ENCODE results near the gene RNF213. TPM values are rescaled to one million over a fixed set of nuclear protein-coding genes. Genes with fewer than 3 reads are reported as not detected.

The RNF213 gene
- total RNA-seq, 1 experiment from 2014 or later: 70.5 TPM

DNA sequence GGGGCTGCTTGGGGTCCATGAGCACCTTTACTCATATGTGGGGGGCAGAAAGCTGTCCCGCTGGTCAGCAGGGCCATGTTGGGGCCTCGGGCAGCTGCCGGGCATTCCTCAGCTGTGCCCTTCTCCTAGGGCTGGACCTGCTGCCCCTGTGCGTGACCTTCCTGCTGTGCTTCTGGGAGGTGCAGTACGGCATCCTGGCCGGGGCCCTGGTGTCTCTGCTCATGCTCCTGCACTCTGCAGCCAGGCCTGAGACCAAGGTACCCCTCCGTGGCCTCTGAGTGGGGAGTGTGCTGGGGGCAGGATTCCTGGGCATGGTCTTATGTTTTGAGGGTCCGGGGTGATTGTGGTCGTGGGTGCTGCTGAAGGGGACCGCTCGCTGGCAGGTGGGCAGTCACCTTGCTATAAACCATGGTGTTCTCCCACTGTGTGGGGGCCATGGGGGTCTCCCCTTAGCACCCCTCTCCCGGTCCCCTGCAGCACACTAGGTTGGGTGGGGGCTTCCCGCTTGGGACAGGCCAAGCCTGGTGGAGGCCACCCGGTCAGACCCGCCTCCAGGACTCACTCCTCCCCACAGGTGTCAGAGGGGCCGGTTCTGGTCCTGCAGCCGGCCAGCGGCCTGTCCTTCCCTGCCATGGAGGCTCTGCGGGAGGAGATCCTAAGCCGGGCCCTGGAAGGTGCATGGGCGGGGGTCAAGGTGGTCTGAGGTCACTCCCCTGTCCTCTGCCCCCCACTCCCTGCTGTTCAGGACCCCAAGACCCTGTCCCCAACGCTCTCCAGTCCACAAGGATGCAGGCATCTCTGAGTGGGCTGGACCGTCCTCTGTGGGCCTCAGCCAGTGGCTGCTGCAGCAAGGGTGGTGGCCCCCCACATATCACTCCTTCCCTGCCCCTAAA is 12.4 kb upstream of the RNF213 start:
- no peak overlapping the region for H3K4me3 Mint-ChIP-seq
- H3K4me1 Mint-ChIP-seq: no peaks in the 10 kb centered on the region
- no peak overlapping the region for H3K27ac Mint-ChIP-seq
- POLR2A ChIA-PET: no interaction called here
- CTCF ChIA-PET: interaction anchor here (0.8 kb wide), 1 partner anchor 113 kb away, joined by 3 read pairs; no protein-coding TSS in a partner anchor
- H3K36me3 Mint-ChIP-seq: peaks cover 11% of the 10 kb centered on the region
- TF ChIP-seq, protein P1, sequence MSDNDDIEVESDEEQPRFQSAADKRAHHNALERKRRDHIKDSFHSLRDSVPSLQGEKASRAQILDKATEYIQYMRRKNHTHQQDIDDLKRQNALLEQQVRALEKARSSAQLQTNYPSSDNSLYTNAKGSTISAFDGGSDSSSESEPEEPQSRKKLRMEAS (CRISPR knock-in tag; IDR thresholded peaks at IDR 0.05): no peak
- no peak for TF ChIP-seq NR3C1 (CRISPR knock-in tag; conservative IDR thresholded peaks at IDR 0.05; ENCODE audit: low read depth)
- no peak for TF ChIP-seq SOX15 (CRISPR knock-in tag; IDR thresholded peaks at IDR 0.05)
- no peak for TF ChIP-seq CREM (CRISPR knock-in tag; IDR thresholded peaks at IDR 0.05)
- no peak for TF ChIP-seq OVOL2 (CRISPR knock-in tag; IDR thresholded peaks at IDR 0.05; ENCODE audit: borderline replicate concordance)
- TF ChIP-seq JUN (CRISPR knock-in tag; IDR thresholded peaks at IDR 0.05): no peak
- TF ChIP-seq EMX1 (CRISPR knock-in tag; IDR thresholded peaks at IDR 0.05): no peak
- TF ChIP-seq CREB1 (CRISPR knock-in tag; IDR thresholded peaks at IDR 0.05): no peak
- TF ChIP-seq, protein P2, sequence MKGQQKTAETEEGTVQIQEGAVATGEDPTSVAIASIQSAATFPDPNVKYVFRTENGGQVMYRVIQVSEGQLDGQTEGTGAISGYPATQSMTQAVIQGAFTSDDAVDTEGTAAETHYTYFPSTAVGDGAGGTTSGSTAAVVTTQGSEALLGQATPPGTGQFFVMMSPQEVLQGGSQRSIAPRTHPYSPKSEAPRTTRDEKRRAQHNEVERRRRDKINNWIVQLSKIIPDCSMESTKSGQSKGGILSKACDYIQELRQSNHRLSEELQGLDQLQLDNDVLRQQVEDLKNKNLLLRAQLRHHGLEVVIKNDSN (CRISPR knock-in tag; IDR thresholded peaks at IDR 0.05): no peak
- TF ChIP-seq, protein P3, sequence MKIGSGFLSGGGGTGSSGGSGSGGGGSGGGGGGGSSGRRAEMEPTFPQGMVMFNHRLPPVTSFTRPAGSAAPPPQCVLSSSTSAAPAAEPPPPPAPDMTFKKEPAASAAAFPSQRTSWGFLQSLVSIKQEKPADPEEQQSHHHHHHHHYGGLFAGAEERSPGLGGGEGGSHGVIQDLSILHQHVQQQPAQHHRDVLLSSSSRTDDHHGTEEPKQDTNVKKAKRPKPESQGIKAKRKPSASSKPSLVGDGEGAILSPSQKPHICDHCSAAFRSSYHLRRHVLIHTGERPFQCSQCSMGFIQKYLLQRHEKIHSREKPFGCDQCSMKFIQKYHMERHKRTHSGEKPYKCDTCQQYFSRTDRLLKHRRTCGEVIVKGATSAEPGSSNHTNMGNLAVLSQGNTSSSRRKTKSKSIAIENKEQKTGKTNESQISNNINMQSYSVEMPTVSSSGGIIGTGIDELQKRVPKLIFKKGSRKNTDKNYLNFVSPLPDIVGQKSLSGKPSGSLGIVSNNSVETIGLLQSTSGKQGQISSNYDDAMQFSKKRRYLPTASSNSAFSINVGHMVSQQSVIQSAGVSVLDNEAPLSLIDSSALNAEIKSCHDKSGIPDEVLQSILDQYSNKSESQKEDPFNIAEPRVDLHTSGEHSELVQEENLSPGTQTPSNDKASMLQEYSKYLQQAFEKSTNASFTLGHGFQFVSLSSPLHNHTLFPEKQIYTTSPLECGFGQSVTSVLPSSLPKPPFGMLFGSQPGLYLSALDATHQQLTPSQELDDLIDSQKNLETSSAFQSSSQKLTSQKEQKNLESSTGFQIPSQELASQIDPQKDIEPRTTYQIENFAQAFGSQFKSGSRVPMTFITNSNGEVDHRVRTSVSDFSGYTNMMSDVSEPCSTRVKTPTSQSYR (CRISPR knock-in tag; IDR thresholded peaks at IDR 0.05): no peak
- TF ChIP-seq ATF1 (CRISPR knock-in tag; IDR thresholded peaks at IDR 0.05): no peak
- TF ChIP-seq ELF4 (CRISPR knock-in tag; IDR thresholded peaks at IDR 0.05; ENCODE audit: low read depth): no peak
- no peak for TF ChIP-seq MXD4 (CRISPR knock-in tag; IDR thresholded peaks at IDR 0.05; ENCODE audit: borderline replicate concordance)
- TF ChIP-seq PRRX2 (CRISPR knock-in tag; IDR thresholded peaks at IDR 0.05): no peak
- no peak for TF ChIP-seq NFATC4 (CRISPR knock-in tag; IDR thresholded peaks at IDR 0.05)
- TF ChIP-seq ZNF416 (CRISPR knock-in tag; IDR thresholded peaks at IDR 0.05): no peak
- TF ChIP-seq, protein P4, sequence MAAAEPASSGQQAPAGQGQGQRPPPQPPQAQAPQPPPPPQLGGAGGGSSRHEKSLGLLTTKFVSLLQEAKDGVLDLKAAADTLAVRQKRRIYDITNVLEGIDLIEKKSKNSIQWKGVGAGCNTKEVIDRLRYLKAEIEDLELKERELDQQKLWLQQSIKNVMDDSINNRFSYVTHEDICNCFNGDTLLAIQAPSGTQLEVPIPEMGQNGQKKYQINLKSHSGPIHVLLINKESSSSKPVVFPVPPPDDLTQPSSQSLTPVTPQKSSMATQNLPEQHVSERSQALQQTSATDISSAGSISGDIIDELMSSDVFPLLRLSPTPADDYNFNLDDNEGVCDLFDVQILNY (CRISPR knock-in tag; IDR thresholded peaks at IDR 0.05): no peak
- no peak for TF ChIP-seq SP1 (CRISPR knock-in tag; conservative IDR thresholded peaks at IDR 0.05)
- TF ChIP-seq, protein P5, sequence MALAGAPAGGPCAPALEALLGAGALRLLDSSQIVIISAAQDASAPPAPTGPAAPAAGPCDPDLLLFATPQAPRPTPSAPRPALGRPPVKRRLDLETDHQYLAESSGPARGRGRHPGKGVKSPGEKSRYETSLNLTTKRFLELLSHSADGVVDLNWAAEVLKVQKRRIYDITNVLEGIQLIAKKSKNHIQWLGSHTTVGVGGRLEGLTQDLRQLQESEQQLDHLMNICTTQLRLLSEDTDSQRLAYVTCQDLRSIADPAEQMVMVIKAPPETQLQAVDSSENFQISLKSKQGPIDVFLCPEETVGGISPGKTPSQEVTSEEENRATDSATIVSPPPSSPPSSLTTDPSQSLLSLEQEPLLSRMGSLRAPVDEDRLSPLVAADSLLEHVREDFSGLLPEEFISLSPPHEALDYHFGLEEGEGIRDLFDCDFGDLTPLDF (CRISPR knock-in tag; IDR thresholded peaks at IDR 0.05): no peak
- ATAC-seq (no peak), DNase-seq (ENCODE audit: low spot score) (no peak)
- no peaks in the 10 kb centered on the region for H3K9me3 Mint-ChIP-seq
- H3K27me3 Mint-ChIP-seq (ENCODE audit: low read depth): no peaks in the 10 kb centered on the region

All from WTC11 (cell line).